Dermis blood vessel endothelial cell (primary cell): ENCODE measurements around the gene LCORL. TPM values are rescaled to one million over a fixed set of nuclear protein-coding genes. Genes with fewer than 3 reads are reported as not detected.
"Not testable (repeated sequence)": the region's sequence is repeated elsewhere in the genome, so short reads cannot be mapped to it uniquely, and the experiment has no call there.

Experiments used
- DNase-seq: peaks from one replicate; pipeline ENCODE4 v3.0.0; 2010
- total RNA-seq: library from RNA; depleted of rRNA; stranded (reverse); fragments of >200 nt; gene quantifications from 2 replicates; pipeline ENCODE4 v1.2.3, GENCODE V29; 2014

The LCORL gene
- total RNA-seq, 1 donor from 2014 or later: 35.4 TPM

GRCh38 chr4:17924189-17924588 is 97.4 kb downstream of the LCORL start:
- no peak for DNase-seq

GRCh38 chr4:17921451-17921850 is 100.1 kb downstream of the LCORL start:
- no peak for DNase-seq

- no peak for DNase-seq
These were observed 100.9 kb downstream of the LCORL start for GRCh38 chr4:17920681-17921080.

DNA sequence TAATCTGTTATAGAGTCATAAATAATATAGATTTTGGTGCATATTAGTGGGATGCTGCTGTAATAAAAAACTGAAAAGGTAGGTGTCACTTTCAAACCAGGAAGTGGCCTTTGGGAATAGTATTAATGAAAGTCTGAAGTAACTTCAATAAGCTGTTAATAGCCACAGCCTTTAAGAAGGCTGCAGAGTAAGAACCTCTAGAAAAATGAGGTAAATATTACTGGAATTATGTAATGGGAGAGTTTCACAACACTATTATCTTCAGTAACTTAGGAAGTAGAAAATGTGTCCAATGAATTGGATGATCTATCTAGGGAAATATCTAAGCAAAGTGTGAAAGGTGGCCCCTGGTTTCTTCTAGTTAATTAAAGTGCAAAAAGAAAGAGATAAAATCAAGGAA is 106.1 kb downstream of the LCORL start:
- no peak for DNase-seq

DNA sequence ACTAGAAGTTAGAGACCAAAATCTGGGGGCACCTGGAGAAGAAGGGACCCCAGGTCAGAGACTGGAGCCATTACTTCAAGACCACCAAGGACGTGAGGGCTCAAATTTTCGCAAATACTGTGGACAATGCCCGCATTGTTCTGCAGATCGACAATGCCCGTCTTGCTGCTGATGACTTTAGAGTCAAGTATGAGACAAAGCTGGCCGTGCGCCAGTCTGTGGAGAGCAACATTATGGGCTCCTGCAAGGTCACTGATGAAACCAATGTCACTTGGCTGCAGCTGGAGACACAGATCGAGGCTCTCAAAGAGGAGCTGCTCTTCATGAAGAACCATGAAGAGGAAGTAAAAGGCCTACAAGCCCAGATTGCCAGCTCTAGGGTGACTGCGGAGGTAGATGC is 109.5 kb downstream of the LCORL start:
- DNase-seq: no peak

GRCh38 chr4:17911608-17912007 is 109.9 kb downstream of the LCORL start:
- no peak for DNase-seq

GRCh38 chr4:17898553-17899055 is 123.0 kb downstream of the LCORL start:
- DNase-seq: peak; percentile 55

- DNase-seq: no peak
These were observed 126.1 kb downstream of the LCORL start for GRCh38 chr4:17895481-17895880.

- DNase-seq: no peak
These were observed 127.1 kb downstream of the LCORL start for GRCh38 chr4:17894421-17894820.

GRCh38 chr4:17889692-17890091 is 131.9 kb downstream of the LCORL start:
- DNase-seq: no peak

GRCh38 chr4:17884511-17884910 is 137.0 kb downstream of the LCORL start:
- no peak for DNase-seq

- no peak for DNase-seq
These were observed 137.5 kb downstream of the LCORL start for GRCh38 chr4:17884063-17884462.

DNA sequence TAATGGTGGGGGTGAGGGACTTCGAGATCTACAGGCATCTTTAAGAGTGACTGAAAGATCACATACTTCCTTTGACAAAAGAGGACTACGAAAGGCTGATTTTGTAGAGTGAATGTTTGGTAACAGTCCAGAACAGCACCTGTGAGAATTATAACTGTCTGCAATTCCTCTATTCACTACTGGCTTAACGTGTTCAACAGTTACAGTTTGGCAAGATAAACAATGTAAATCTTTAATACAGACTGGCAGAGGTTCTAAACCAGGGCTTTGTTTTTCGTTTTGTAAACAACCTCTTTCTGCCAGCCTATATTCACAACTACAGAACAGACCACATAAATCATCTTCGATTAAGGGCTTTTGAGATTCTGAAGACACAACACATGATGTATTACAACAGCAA is 143.9 kb downstream of the LCORL start:
- DNase-seq: no peak

- DNase-seq: no peak
These were observed 144.6 kb downstream of the LCORL start for GRCh38 chr4:17876943-17877342.

GRCh38 chr4:17875402-17876070 is 146.0 kb downstream of the LCORL start:
- DNase-seq: no peak

DNA sequence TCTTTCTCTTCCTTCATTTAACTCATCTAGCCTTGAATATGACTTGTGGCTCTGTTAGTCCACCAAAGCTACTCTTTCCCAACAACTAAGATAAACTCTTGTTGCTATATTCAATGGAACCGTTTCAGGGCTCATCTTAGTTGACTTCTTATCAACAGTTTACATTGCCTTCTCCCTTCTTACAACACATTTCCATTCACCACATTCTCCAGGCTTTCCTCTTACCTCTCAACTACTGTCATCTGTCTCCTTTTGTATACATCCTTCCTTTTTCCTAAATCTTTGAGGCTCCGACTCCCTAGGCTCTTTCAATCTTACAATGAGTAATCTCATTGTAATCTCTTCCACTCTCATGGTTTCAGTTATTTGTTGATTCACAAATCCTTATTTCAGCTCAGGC is 152.2 kb downstream of the LCORL start:
- no peak for DNase-seq

GRCh38 chr4:17867276-17867675 is 154.3 kb downstream of the LCORL start:
- no peak for DNase-seq

DNA sequence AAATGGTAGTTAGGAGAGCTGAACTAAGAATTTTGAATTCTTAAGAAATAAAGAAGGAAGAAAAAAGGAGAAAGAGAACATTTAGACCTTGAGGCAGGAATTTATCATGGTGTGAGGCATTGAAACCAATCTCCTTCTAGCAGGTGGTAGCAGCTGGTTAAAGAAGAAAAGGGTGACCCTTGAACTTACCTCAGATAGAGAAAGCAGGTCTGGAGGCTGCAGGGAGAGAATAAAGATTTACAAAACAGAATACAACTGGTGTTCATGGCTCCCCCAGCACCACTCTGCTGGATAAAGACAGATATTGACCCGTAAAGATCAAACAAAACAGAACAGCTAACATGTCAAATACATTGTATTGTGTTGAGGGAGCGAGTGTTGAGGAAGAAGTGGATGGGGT is 154.7 kb downstream of the LCORL start:
- DNase-seq: no peak

GRCh38 chr4:17865866-17866363 is 155.6 kb downstream of the LCORL start:
- DNase-seq: no peak

- not testable (repeated sequence) for DNase-seq
These were observed 159.6 kb downstream of the LCORL start for GRCh38 chr4:17861906-17862305.

- DNase-seq: no peak
These were observed 161.7 kb downstream of the LCORL start for GRCh38 chr4:17859793-17860406.

- DNase-seq: no peak
These were observed 167.5 kb downstream of the LCORL start for GRCh38 chr4:17854036-17854435.

GRCh38 chr4:17851959-17852358 is 169.6 kb downstream of the LCORL start:
- no peak for DNase-seq

- DNase-seq: not testable (repeated sequence)
These were observed 171.3 kb downstream of the LCORL start for GRCh38 chr4:17850295-17850694.
